Activated effector memory CD4-positive, alpha-beta T cell treated with Interleukin-2 at 50 U/mL for 16 hours (primary cell): ENCODE measurements around the gene MAGEH1.
"Not testable (repeated sequence)": the region's sequence is repeated elsewhere in the genome, so short reads cannot be mapped to it uniquely, and the experiment has no call there.

Experiments
- DNase-seq: peaks from one replicate; pipeline ENCODE4 v3.0.0-alpha.2; 2020

Gene MAGEH1, protein sequence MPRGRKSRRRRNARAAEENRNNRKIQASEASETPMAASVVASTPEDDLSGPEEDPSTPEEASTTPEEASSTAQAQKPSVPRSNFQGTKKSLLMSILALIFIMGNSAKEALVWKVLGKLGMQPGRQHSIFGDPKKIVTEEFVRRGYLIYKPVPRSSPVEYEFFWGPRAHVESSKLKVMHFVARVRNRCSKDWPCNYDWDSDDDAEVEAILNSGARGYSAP

DNA sequence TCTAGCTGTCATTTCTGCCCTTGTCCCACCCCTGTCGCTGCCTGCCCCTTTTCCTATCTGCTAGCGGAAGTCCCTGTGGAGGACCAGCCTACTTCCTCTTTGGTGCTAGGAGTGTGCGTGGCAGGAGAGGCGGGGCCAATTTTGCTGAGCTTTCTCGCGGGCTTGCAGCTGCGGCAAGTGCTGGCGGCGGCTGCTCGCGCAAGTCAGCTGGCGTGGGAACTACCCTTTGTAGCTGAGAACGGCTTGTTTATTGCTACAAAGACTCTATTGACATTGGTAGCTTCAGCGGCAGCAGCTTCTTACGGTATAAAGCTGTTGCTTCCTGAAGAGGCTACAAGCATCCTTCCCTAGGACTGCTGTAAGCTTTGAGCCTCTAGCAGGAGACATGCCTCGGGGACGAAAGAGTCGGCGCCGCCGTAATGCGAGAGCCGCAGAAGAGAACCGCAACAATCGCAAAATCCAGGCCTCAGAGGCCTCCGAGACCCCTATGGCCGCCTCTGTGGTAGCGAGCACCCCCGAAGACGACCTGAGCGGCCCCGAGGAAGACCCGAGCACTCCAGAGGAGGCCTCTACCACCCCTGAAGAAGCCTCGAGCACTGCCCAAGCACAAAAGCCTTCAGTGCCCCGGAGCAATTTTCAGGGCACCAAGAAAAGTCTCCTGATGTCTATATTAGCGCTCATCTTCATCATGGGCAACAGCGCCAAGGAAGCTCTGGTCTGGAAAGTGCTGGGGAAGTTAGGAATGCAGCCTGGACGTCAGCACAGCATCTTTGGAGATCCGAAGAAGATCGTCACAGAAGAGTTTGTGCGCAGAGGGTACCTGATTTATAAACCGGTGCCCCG, at the start of gene MAGEH1:
Gene MAGEH1 (plus strand): TSS at position 138 of the 843 bp plus-strand sequence. CDS start 248 bp downstream, at position 386.
- peak; percentile 68 for DNase-seq

DNA sequence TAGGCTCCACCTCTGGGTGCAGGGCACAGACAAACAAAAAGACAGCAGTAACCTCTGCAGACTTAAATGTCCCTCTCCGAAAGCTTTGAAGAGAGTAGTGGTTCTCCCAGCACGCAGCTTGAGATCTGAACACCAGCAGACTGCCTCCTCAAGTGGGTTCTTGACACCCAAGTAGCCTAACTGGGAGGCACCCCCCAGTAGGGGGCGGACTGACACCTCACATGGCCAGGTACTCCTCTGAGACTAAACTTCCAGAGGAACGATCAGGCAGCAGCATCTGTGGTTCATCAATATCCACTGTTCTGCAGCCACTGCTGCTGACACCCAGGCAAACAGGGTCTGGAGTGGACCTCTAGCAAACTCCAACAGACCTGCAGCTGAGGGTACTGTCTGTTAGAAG, 24.8 kb upstream of the MAGEH1 start:
- peak; percentile 4 for DNase-seq

DNA sequence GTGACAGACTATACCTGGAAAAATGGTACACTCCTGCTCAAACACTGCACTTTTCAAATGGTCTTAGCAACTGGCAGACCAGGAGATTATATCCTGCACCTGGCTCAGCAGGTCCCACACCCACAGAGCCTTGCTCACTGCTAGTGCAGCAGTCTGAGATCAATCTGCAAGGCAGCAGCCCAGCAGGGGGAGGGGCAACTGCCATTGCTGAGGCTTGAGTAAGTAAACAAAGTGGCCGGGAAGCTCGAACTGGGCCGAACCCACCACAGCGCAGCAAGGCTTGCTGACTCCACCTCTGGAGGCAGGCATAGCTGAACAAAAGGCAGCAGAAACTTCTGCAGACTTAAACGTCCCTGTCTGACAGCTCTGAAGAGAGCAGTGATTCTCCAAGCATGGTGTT, 8.5 kb upstream of the MAGEH1 start:
- not testable (repeated sequence) for DNase-seq

DNA sequence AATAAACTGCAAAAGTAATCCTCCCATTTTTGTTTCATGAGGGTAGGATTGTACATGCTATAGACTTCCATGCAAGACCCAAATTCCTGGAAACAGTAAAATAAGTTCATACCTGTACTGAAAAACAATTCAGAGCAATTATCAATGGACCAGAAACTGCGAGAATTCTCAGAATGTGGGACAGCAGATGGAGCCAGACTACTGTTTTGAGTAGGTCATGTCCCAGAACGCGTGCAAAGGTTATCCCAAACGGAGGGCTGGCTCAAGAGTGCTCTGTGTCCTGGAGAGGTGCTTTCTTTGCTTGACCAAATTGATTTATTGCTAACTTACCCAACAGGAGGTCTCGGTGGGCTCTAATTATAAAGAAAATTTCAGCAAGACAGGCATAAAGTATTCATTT, 1.7 kb upstream of the MAGEH1 start:
- no peak for DNase-seq

DNA sequence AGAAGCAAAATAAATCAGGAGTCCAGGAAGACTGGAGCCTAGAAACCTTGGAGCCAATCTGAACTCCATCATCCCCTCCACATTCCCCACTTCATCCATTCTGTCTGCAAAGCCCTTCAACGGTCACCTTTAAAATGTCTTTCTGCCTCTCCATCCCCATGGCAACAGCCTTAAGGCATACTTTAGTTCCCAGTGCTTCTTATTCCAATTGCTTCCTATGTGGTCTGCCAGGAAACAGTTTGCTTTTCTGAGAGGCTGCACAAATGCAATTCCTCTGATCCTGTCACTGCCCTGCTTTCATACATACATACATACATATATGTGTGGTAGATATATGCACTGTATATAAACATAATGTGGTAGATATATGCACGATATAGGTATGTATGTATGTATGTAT, 786 bp upstream of the MAGEH1 start:
- DNase-seq = no peak

DNA sequence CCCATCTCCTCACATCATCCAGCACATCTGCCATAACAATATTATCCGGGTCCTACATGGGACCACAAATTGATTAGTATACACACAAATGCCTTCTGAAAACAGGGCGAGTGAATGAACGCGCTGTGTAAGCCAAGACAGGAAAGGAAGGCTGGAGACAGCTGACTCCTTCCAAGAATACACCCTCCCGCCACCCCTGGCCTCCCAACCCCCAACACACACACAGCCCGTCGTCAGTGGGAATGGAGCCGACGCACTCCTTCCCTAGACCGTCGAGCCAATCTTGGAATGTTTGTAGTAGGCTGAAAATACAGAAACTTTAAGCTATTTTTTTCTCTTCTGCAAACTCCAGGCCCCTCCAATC, 319 bp upstream of the MAGEH1 start:
- no peak for DNase-seq

DNA sequence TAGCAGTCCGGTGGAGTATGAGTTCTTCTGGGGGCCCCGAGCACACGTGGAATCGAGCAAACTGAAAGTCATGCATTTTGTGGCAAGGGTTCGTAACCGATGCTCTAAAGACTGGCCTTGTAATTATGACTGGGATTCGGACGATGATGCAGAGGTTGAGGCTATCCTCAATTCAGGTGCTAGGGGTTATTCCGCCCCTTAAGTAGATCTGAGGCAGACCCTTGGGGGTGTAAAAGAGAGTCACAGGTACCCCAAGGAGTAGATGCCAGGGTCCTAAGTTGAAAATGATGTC, 852 bp downstream of the MAGEH1 start:
- no peak for DNase-seq

DNA sequence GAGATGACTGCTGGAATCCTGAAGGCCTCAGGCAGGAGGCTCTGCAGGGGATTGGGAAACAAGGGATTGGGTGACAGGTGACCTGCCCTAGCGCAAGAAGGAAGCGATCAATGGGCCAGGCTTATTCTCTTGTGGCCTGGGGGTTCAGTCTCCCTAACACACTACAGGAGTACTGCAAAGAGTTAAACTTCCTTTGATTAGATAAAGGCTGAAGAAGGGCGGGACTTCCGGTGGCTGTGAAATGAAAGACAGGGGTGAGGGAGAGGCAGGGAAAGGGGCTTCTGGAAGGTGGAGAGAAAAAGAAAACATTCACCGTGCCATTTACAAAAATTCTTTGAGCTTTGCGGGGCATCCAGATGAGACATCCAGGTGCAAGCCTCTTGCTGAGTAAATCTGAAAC, 3.8 kb downstream of the MAGEH1 start:
- not testable (repeated sequence) for DNase-seq

DNA sequence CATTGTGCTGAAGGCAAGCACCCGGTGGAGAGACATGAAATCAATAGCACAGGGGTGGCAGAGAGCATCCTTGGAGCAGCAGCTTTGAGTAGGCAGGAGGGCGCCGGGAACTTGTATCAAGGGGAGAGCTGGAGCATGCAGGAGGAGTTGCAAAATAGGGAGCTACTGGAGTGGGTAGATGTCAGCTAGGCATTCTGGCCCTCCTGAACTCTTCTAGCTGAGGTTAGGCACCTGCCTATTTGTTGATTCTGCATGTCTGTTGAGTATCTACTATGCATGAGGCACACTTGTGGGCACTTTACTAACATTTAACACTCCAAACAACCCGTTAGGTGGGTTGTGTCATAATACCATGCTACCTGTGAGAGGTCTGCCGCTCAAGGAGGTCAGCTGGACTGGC, 7.5 kb downstream of the MAGEH1 start:
- DNase-seq = not testable (repeated sequence)

DNA sequence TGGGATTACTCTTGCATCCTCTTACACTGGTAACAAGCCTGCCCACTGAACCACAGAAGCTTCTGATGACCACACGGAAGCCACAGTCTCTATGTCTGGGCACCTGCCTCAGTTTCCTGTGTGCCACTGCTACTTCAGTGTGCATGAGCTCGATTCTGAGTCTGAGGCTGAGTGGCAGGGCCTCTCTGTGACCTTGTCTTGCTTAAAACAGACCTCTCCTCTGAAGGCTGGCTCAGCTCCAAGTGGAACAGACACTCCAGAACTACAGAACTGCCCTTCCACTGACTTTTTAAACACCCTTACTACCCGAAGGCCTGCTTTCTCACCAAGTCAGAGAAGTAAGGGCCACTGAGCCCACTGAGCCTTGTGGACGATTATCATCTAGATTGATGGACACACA, 8.0 kb downstream of the MAGEH1 start:
- DNase-seq = not testable (repeated sequence)

DNA sequence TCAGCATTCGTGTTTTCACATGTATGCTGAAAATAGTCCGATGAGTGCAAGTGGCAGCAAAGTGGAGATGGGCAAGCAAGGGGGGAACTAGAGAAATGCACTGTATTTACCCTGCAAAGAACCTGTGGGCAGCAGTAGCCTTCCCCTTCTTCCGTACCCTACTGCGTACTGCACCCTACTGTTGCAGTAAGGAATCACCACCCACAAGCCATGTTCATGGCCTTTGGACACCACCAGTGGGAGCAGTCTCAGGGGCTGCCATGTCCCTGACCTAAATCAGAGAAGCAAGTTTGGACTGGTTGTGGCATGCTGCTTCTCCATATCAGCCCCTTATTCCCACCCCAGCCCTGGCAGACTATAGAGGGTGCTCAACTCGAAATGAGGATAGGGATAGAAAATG, 12.1 kb downstream of the MAGEH1 start:
- DNase-seq = not testable (repeated sequence)

DNA sequence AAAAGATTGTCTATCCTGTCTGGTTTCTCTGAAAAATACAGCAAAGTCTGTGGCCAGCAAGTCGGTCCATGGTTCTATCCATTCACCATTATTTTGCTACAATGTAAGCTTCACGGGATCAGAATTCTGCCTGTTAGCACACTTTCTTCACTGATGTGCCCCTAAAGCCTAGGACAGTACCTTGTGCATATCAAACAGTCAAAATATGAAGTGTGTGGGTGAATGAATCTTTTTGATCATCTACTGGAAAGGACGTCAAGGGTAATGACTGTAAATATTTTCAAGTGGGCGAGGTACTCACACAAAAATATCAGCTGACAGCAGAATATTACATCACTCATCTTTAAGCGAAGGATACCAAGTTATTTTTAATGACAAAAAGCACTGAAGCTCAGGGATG, 13.2 kb downstream of the MAGEH1 start:
- DNase-seq = not testable (repeated sequence)

DNA sequence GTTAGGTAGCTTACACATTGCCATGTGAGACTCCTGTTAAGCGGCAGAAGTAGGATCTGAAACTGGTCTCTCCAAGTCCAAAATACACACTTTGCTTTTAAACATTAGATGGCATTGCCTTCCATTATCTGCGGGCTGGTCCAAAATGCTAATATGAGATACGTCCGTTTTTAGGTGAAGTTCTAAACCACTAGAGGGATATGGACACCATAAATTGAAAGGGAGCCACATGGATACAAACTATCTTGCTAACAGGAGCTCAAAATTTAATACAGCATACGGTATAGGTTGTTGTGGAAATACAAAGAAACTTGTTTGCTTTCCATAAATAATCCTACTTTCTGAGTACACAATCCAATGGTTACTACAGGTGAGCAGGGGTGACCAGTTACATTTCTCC, 13.9 kb downstream of the MAGEH1 start:
- DNase-seq = not testable (repeated sequence)

DNA sequence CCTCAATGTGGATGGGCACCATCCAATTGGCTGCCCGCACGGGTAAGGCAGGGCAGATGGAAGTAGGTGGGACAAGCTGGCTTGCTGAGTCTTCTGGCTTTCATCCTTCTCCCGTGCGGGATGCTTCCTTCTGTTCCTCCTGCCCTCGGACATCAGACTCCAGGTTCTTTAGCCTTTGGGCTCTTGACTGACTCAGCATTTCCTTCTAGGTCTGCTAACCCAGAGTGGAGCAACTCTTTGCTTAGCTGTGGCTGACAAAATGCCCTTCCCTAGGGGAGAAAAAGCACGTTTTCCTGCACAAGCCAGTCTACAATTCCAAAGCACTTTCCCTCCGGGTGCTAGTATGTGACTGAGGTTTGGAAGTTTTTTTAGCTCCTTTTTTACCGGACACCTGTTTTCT, 28.0 kb downstream of the MAGEH1 start:
- not testable (repeated sequence) for DNase-seq

DNA sequence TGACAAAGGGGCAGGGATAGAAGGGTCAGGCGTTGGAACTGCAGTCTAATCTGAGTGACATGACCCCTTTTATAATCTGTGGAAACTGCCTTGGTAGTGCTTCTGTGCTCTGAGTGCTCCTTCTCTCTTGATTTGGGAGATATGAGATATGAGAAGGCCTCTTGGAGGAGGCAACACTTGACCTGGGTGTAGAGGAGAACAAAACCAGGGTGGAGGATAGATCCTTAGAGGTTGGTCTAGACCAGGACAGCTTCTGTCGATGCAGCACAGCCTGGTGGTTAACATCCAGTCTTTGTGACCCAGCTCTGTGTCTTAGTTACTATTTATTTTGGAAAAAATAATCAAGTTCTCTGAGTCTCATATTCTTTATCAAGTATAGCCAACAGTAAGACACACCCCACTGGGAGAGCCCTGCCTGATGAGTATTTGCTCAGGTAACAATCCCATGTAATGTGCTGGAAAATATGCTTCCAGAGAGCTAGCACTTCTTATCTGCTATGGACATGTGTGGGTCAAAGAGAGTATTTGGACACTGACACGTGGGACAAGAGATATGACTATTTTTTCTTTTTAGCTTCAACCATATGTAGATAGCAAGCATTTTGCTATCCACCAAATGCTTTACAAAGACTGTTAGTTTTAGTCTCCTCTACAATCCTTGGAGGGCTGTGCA, 28.6 kb downstream of the MAGEH1 start:
- no peak for DNase-seq

DNA sequence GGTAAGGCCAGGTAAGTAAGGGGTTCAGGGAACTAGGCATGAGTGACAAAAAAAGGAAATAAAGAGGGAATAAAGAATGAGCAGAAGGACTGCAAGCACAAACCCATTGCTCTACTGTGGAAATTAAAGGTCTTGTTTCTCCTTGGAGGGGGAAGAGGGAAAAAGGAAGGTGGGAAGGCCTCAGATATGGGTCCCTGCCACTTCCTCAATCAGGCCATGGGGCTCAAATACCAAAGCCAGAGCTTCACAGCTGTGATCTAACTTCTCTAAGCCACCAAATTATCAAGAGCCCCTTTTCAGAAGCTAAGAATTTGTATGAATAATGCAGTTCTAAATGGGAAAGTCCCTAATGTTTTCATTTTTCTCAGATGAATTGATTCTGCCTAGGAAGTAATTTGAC, 33.0 kb downstream of the MAGEH1 start:
- DNase-seq = no peak

DNA sequence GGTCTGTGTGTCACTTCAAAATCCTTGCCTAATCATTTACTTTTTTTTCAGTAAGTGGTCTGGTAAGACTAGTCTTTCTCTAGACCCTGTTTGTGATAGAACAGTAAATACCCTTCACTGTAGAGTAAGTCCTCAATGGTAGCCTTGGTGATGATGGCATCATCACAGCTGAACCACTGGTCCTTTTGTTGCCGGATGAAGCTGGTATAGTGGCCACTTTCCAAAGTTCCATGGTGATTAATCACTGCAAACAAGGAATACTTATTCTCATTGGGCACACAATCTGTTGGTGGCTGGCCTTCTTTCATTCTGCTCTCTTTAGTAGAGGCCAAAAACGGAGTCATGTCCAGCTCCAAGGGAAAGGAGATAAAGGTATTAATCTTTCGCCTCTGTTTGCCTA, 34.8 kb downstream of the MAGEH1 start:
- DNase-seq = no peak

DNA sequence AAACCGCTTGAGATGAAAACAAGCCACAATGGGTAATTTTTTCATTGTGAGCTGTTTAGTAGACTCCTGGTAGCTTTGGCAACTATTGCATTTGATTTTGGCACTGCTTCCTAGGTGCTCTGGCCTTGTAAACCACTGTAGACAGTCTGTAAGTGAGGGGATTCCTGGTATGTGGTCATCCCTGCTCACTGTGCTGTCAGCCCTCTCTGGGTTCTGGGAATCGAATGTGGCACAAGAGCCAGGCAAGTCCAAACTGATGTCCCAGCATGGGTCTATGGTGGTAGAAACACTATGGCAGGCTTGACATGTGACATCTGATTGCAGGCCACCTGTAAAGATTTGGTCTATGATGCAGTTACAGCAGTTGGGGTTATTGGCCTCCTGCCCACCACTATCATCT, 35.2 kb downstream of the MAGEH1 start:
- no peak for DNase-seq

DNA sequence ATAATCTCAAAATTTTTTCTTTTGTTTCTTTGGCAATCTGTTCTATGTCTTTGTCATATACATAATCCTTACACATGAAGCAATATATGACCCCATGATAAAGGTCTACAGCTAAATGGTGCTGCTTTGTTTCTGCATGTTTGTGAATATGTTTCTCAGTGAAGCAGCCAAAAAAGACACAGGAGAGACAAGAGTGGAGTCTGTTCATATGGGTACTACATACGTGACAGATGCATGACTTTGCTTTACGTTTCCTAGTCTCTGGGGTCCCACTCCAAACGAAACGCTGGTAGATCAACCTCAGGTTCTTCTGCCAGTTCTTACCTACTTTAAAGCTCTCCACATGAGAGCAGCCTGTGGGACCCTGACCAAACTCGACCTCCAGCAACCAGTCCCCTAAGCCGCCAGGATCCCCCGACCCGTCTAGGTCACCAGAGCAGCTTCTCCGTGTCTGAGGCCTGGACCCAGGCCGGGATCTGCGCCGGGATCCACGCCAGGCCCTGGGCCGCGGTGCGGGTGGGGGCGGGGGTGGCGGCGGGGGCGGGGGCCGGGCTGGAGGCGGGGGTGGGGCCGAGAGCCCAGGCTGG, 36.2 kb downstream of the MAGEH1 start:
- DNase-seq = no peak

DNA sequence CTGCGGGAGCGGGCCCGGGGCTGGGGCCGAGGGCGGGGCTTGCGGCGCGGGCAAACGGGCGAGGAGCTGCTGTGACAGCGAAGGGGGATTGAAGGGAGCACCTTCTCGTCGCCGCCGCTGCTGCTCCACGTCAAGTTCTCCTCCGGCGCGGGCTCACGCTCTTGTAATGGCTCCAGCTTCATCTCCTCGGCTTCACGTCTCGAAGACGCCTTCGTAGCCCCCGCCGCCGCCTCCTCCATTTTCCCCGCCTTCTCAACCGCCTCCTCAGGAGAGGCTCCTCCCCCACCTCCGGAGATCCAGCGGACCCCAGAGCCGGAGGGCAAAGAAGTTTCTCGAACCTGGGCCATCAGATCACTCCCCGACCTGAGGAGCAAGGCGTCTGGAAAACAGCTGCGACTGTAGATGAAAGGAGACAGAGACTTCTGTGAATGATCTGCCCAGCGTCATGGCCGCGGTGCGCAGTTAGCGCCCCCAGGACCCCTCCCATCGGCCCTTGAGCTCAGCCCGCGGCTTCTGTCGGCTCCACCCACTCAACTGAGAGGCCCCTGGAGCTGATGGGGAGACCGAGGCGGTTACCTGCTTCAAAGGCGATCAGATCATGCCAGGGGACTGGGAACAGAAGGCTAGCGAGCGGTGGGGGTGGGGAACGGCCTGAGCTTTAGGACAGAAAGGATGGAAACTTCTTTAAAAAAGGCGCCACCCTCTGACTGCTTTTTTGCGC, 36.8 kb downstream of the MAGEH1 start:
- peak; percentile 60 for DNase-seq

DNA sequence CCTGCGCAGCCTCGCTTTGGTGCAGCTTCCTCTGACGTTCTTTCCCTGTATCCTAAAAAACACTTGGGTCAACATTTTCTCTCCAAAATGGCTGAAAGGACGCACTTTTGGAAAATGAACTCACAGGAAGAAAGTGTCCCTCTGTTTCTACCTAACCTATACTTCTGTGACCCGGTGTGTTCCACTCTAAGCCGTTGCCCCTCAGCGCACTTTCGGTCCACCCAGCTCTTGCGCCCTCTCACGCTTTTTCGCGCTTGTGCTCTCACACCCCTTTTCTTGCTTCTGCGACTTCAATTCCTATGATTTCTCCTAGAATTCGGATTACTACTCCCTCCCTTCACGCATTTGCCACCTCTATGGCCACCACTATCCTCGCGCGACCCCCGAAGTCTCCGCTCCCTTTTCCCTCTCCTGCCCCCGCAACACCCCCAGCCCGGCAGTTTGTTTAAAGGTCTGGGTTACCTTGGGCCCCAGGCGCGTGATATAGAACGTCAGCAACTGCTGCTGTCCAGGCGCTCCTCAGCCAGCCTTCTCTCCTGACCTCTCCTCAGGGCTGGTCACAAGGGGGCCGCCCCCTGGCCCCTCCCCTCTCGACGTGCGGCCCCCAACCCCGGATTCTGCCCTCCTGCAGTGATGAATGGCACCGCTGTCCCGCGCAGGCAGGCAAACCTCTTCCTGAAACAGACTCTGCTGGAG, 37.5 kb downstream of the MAGEH1 start, which contains the start of gene USP51:
Gene USP51 (minus strand): TSS at position 535 of the 696 bp plus-strand sequence. CDS start 909 bp downstream, outside the sequence.
- peak; percentile 13 for DNase-seq

DNA sequence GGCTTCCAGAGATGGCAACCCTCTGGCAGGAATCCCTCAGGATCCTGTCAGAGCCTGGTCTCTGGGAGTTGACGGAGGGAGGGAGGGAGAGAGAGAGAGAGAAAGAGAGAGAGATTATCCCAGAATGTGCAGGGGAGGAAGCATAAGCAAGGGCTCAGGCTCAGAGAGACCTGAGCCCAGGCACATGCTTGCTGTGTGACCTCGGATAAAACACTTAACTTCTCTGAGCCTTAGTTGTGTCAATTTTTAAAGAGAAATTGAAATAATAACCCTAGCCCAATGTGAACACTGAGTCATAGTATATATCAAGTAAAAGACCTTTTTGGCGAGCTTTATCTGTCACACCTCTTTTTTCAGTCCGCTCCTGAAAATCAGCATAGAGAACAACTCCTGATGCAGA, 38.2 kb downstream of the MAGEH1 start:
- DNase-seq = no peak
